T-cell (primary cell): ENCODE data around the gene PGAP6. TPM values are rescaled to one million over a fixed set of nuclear protein-coding genes. Genes with fewer than 3 reads are reported as not detected.
A peak's percentile ranks its signal among the peaks of the same experiment; 100 is the strongest.

Experiments
- ATAC-seq, 4 experiments: fragments of 200-7000 bp in 3 of 4; fragments of 150-1000 bp in 1 of 4; cut with Tn5 transposase; replicated peaks in 1 of 4; 1 replicate in 3 of 4; 2 replicates in 1 of 4; pipeline ENCODE4 v1.10.0; 2021; ENCODE audit warnings: moderate library complexity in 3 of 4, mild to moderate bottlenecking in 2 of 4, moderate number of reproducible peaks in 1 of 4
- CTCF ChIA-PET, 2 donors: fragments of 300-600 bp; sonication (Branson Sonifier 250); formaldehyde crosslinking; loops; one replicate each; lab custom pipeline; 2022; ENCODE audit warnings: antibody characterized with exemption in 2 of 2; lab: Charles Lee
- POLR2A ChIA-PET, 2 donors: fragments of 300-600 bp; sonication (Branson Sonifier 250); formaldehyde crosslinking; loops; one replicate each; lab custom pipeline; 2022; ENCODE audit warnings: antibody characterized with exemption in 2 of 2; lab: Charles Lee
- DNase-seq, 35 experiments: peaks; one replicate each; pipeline versions ENCODE4 v3.0.0 to v3.0.0-alpha.2; 2013 to 2023
- H3K27ac ChIP-seq: one replicate; pipeline ENCODE4 v1.5.1; 2013; ENCODE audit warnings: low read length
- H3K27me3 ChIP-seq, 2 experiments: replicated peaks in 1 of 2; 1 replicate in 1 of 2; 2 replicates in 1 of 2; pipeline versions ENCODE4 v1.6.1 to v1.7.0; 2013; ENCODE audit warnings: low read length in 1 of 2, mixed read lengths in 1 of 2; ENCODE audit not compliant: control insufficient read depth in 2 of 2, insufficient read depth in 2 of 2; ENCODE audit errors: extremely low read depth in 1 of 2
- H3K36me3 ChIP-seq, 2 donors: 1 replicate in 1 of 2; 2 replicates in 1 of 2; pipeline versions ENCODE4 v1.6.1 to v1.7.0; 2013; ENCODE audit warnings: low read length in 1 of 2; ENCODE audit not compliant: control insufficient read depth in 2 of 2, insufficient read depth in 1 of 2; ENCODE audit errors: extremely low read depth in 1 of 2
- H3K4me1 ChIP-seq, 2 experiments: 1 replicate in 1 of 2; 2 replicates in 1 of 2; pipeline versions ENCODE4 v1.6.1 to v1.7.0; 2013; ENCODE audit warnings: low read length in 2 of 2, mixed read lengths in 1 of 2; ENCODE audit not compliant: insufficient read depth in 2 of 2, control insufficient read depth in 1 of 2; ENCODE audit errors: extremely low read depth in 1 of 2
- H3K4me3 ChIP-seq, 2 donors: 1 replicate in 1 of 2; 2 replicates in 1 of 2; pipeline versions ENCODE4 v1.5.1 to v1.7.0; 2013; ENCODE audit warnings: mild to moderate bottlenecking in 2 of 2, low read length in 1 of 2, moderate library complexity in 1 of 2; ENCODE audit not compliant: control insufficient read depth in 1 of 2; ENCODE audit errors: extremely low read depth in 1 of 2
- H3K9me3 ChIP-seq: 2 replicates; pipeline ENCODE4 v1.7.0; 2013
- H3K27ac Mint-ChIP-seq, 2 donors: one replicate each; pipeline ENCODE4 v1.8.0; 2020 to 2021; ENCODE audit warnings: mild to moderate bottlenecking in 2 of 2, mixed read lengths in 2 of 2
- H3K27me3 Mint-ChIP-seq, 2 donors: one replicate each; pipeline ENCODE4 v1.8.0; 2021 to 2022; ENCODE audit warnings: mixed read lengths in 2 of 2
- H3K36me3 Mint-ChIP-seq: one replicate; pipeline ENCODE4 v1.8.0; 2021; ENCODE audit warnings: mixed read lengths
- H3K4me1 Mint-ChIP-seq, 3 donors: one replicate each; pipeline ENCODE4 v1.8.0; 2020 to 2022; ENCODE audit warnings: mixed read lengths in 3 of 3, mild to moderate bottlenecking in 1 of 3
- H3K4me3 Mint-ChIP-seq, 3 donors: one replicate each; pipeline ENCODE4 v1.8.0; 2020 to 2022; ENCODE audit warnings: mild to moderate bottlenecking in 3 of 3, mixed read lengths in 3 of 3, moderate library complexity in 3 of 3
- H3K9me3 Mint-ChIP-seq, 3 donors: one replicate each; pipeline ENCODE4 v1.8.0; 2020 to 2022; ENCODE audit warnings: mixed read lengths in 3 of 3
- WGBS: methylation state at CpG from one replicate; pipeline ENCODE4 v1.1.5; 2013; ENCODE audit warnings: missing lambda C conversion rate; ENCODE audit not compliant: insufficient coverage; 5-methylcytosine and 5-hydroxymethylcytosine counted together
- total RNA-seq, 35 experiments: library from RNA in 6 of 35; stranded (reverse) in 6 of 35; fragments of 120-200 nt in 1 of 35; gene quantifications; one replicate each; pipeline versions ENCODE4 v1.2.1 to v1.2.4 and lab custom pipeline; 2013 to 2026

The PGAP6 gene
- total RNA-seq, 5 donors from 2014 or later (not counting 1 experiment from before 2014, with no cell fraction given): 34.9 to 143 (median 122) TPM

DNA sequence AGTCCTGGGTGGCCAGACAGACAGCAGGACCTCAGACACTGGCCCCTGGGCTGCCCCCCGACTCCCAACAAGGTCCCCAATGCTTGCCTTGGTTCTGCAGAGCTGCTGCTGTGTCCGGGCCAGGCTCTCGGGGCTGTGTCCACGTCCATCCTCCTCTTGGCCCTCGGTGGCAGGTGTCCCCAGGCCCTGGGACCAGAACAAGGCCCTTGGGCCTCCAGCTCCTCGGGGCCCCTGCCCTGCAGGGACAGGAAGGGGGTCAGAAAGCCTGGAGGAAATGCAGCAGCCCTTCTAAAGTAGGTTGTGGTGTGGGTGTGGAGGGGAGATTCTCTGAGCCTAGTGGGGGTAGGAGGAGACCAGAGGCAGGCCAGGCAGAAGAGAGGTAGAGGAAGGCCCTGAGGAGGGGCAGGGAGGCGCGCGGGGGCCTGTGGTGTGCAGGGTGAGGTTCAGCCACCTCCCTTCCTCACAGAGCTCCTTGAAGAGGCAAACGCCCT lies 26.8 kb downstream of the PGAP6 start:
- Mint-ChIP-seq H3K27me3 (no peaks in the 10 kb centered on the region), H3K36me3 (peaks cover 5% of the 10 kb centered on the region), H3K4me1 (peaks cover 33 to 39% (median 36%) of the 10 kb centered on the region in 3 donors), H3K9me3 (no peaks in the 10 kb centered on the region), H3K27ac (peak overlapping the region; percentile 90 to 96), H3K4me3 (peak overlapping the region; percentile 54 to 84 (median 73))
- Histone ChIP-seq H3K27ac (peak overlapping the region; percentile 80), H3K36me3 (peaks cover 0 to 2% of the 10 kb centered on the region in 2 donors), H3K9me3 (no peaks in the 10 kb centered on the region), H3K4me1 (peaks cover 21 to 58% of the 10 kb centered on the region in 2 experiments), H3K4me3 (peak overlapping the region; percentile 29 to 54), H3K27me3 (no peaks in the 10 kb centered on the region)
- WGBS: 62% methylated on average over 5 of the region's 10 CpGs
- ChIA-PET POLR2A (interaction anchor here in 1 of 2 donors (0.6 kb wide), 1 partner anchor 113 kb away, joined by 7 read pairs; no protein-coding TSS in a partner anchor), CTCF (no interaction called here)
- DNase-seq (peak in 33 of 35 experiments; percentile 25 to 76 (median 51)), ATAC-seq (peak; percentile 18 to 53 (median 25))

DNA sequence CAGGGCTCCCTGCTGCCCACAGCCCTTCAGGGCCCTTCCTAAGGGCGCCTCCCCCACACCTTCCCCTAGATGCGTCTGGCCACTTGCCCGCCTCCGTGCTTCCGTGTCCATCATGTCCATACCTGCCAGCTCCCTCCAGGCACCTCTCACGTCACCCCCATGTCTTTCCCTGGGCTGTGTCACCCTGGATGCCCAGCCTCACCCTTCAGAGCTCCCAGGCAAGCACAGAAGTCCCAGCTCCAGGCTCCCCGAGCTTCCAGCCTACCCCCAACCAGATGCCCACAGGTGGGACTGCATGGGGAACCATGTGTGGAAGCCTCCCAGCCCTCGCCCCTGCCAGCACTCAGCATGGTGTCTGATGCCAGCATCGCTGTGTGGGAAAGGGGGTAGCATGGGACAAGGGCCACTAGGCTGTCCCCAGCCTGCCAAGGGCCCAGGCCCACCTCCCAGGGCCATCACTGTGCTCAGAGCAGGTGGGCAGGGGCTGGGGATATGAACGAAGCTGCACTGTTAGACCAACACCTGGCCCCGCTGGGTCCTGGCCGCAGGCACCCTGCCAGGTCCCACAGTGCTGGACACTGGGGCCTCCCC lies 27.4 kb downstream of the PGAP6 start:
- H3K27ac Mint-ChIP-seq: peak overlapping the region; percentile 90 to 96
- POLR2A ChIA-PET: interaction anchor here in 1 of 2 donors (0.6 kb wide), 1 partner anchor 112 kb away, joined by 7 read pairs; no protein-coding TSS in a partner anchor
- H3K4me3 Mint-ChIP-seq: peak overlapping the region; percentile 48 to 84 (median 73)
- Histone ChIP-seq H3K4me3 (peak overlapping the region; percentile 29 to 54), H3K27ac (peak overlapping the region; percentile 80), H3K36me3 (peaks cover 0 to 6% of the 10 kb centered on the region in 2 donors), H3K27me3 (no peaks in the 10 kb centered on the region), H3K4me1 (peaks cover 21 to 63% of the 10 kb centered on the region in 2 experiments), H3K9me3 (no peaks in the 10 kb centered on the region)
- WGBS: 92% methylated on average over 6 of the region's 12 CpGs
- H3K27me3 Mint-ChIP-seq: no peaks in the 10 kb centered on the region
- ATAC-seq (no peak), DNase-seq (peak in 2 of 35 experiments; percentile 22 to 28)
- H3K9me3 Mint-ChIP-seq: no peaks in the 10 kb centered on the region
- H3K36me3 Mint-ChIP-seq: peaks cover 6% of the 10 kb centered on the region
- H3K4me1 Mint-ChIP-seq: peaks cover 39 to 45% (median 43%) of the 10 kb centered on the region in 3 donors
- CTCF ChIA-PET: no interaction called here

- Mint-ChIP-seq H3K27me3 (no peaks in the 10 kb centered on the region), H3K4me1 (peaks cover 44 to 51% (median 47%) of the 10 kb centered on the region in 3 donors), H3K27ac (peak overlapping the region; percentile 84 to 96), H3K4me3 (peak overlapping the region; percentile 48 to 84 (median 73)), H3K9me3 (no peaks in the 10 kb centered on the region), H3K36me3 (peaks cover 8% of the 10 kb centered on the region)
- peak in 5 of 35 experiments; percentile 16 to 35 (median 20) for DNase-seq
- WGBS: 71% methylated on average over 24 of the region's 25 CpGs
- Histone ChIP-seq H3K9me3 (no peaks in the 10 kb centered on the region), H3K27ac (peak overlapping the region; percentile 80), H3K4me1 (peaks cover 21 to 67% of the 10 kb centered on the region in 2 experiments), H3K36me3 (peaks cover 0 to 8% of the 10 kb centered on the region in 2 donors), H3K4me3 (peak overlapping the region; percentile 4 to 54), H3K27me3 (no peaks in the 10 kb centered on the region)
- no peak for ATAC-seq
- ChIA-PET POLR2A (interaction anchor here in 1 of 2 donors (0.6 kb wide), 3 partner anchors 119 to 238 kb away, joined by 3 to 6 read pairs (median 4); partner anchors contain the start of gene FAM234A), CTCF (interaction anchor here (0.6 to 1.5 kb wide), 7 partner anchors 17 to 171 kb away, joined by 3 to 14 read pairs (median 4); partner anchors contain the start of genes FAM234A (in 1 of the 2) and MRPL28 (in 1 of the 2))
These were observed 28.1 kb downstream of the PGAP6 start for GRCh38 chr16:353404-354290.

DNA sequence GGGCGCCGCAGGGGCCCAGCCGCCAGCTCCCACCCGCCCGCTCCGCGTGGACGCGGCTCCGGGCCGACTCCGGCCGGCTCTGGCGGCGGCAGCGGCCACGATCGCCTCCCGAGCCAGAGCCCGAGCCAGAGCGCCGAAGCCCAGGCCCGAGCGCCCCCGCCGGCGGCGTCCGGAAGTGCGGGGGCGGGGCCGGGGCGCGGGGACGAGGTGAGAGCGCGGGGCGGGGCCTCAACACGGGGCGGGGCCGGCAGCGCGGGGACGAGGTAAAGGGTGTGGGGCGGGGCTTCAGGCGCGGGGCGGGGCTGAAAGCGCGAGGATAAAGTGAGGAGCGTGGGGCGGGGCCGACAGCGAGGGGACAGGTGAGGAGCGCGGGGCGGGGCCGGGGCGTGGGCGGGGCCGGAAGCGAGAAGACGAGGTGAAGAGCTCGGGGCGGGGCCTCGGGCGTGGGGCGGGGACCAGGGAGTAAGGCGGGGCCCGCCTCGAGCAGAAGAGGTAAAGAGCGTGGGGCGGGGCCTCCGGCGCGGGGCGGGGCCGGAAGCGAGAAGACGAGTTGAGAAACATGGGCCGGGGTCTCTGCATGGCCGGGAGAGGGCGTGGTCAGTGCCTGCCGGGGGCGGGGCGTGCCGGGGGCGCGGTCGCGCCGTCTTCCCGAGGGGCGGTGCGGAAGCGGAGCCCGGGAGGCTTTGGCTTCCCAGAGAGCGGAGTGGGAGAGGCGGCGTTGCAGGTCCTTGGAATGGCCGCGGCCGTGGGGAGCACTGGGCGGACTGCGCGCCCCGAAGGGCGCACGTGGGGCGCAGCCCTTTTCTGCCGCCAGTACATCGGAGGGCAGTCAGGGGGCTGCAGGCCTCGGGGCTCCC lies 29.0 kb downstream of the PGAP6 start, which contains the start of gene AXIN1:
Gene AXIN1 (minus strand): TSS at position 177 of the 857 bp plus-strand sequence. CDS start 5,698 bp downstream, outside the sequence.
- peak within 1 kb of the TSS; percentile 54 to 74 for H3K4me3 ChIP-seq
- POLR2A ChIA-PET: interaction anchor here in 1 of 2 donors (0.5 to 0.7 kb wide), 6 partner anchors 30 to 1140 kb away, joined by 3 to 6 read pairs (median 4); partner anchors contain the start of genes DECR2 and FAM234A
- H3K27me3 ChIP-seq: no peaks in the 10 kb centered on the region
- H3K27ac Mint-ChIP-seq: peak within 1 kb of the TSS; percentile 84 to 96
- H3K36me3 ChIP-seq: peaks cover 0 to 8% of the 10 kb centered on the region in 2 donors
- H3K36me3 Mint-ChIP-seq: peaks cover 8% of the 10 kb centered on the region
- peaks cover 52 to 60% (median 56%) of the 10 kb centered on the region in 3 donors for H3K4me1 Mint-ChIP-seq
- H3K27ac ChIP-seq: peak within 1 kb of the TSS; percentile 80
- H3K9me3 Mint-ChIP-seq: no peaks in the 10 kb centered on the region
- H3K27me3 Mint-ChIP-seq: no peaks in the 10 kb centered on the region
- WGBS: 2% methylated on average over 89 of the region's 113 CpGs
- no peaks in the 10 kb centered on the region for H3K9me3 ChIP-seq
- CTCF ChIA-PET: interaction anchor here (0.6 to 1.5 kb wide), 11 partner anchors 10 to 367 kb away, joined by 3 to 14 read pairs (median 4); partner anchors contain the start of genes FAM234A (in 1 of the 2) and MRPL28 (in 1 of the 2)
- DNase-seq: peak; percentile 96 to 100 (median 100)
- ATAC-seq: peak; percentile 79 to 85 (median 80)
- peak within 1 kb of the TSS; percentile 82 to 86 (median 84) for H3K4me3 Mint-ChIP-seq
- peaks cover 21 to 76% of the 10 kb centered on the region in 2 experiments for H3K4me1 ChIP-seq

DNA sequence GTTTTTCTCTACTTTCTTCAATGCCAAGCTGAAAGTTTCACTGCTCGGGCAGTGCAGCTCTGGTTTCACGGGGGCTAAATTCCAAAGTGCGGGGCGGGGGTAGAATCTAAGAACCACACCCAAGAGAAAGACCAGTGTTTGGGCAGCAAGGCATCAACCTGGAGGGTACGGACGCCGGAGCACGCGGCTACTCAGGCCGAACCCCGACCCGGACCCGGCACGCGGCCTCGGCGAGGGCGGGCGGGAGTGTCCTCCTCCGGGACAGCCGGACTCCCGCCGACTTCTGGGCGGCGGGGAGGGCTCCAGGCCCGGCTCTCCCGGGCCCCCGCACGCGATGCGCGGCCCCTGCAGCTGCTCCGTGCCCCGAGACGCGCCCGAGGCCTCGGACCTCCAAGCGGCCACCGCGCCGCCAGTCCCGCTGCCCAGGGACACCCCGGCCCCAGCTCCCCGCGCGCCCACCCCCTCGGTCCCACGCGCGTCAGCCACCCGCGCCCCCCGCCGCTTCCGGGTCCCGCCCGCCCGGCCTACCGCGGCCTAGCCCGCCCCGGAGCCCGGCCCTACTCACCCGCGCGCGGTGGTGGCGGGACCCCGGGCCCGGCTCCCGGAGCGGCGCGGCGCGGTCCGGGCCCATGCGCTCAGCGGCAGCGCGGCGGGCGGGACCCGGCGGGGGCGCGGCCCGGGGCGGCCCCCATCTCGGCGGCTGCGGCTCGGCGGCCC lies 29.8 kb downstream of the PGAP6 start:
- DNase-seq (peak in 9 of 35 experiments; percentile 19 to 49 (median 28)), ATAC-seq (peak; percentile 21 to 40 (median 32))
- CTCF ChIA-PET: interaction anchor here in 1 of 2 donors (0.5 to 1.0 kb wide), 4 partner anchors 11 to 368 kb away, joined by 4 to 8 read pairs (median 6); no protein-coding TSS in a partner anchor
- H3K27me3 Mint-ChIP-seq: no peaks in the 10 kb centered on the region
- H3K27ac ChIP-seq: peak overlapping the region; percentile 19
- H3K9me3 Mint-ChIP-seq: no peaks in the 10 kb centered on the region
- H3K36me3 Mint-ChIP-seq: peaks cover 11% of the 10 kb centered on the region
- peaks cover 21 to 81% of the 10 kb centered on the region in 2 experiments for H3K4me1 ChIP-seq
- POLR2A ChIA-PET: interaction anchor here in 1 of 2 donors (0.5 to 0.7 kb wide), 2 partner anchors 50 to 1141 kb away, joined by 3 to 6 read pairs; partner anchors contain the start of gene DECR2
- peak overlapping the region; percentile 82 to 86 for H3K27ac Mint-ChIP-seq
- H3K9me3 ChIP-seq: no peaks in the 10 kb centered on the region
- under 1% methylated on average over 94 of the region's 95 CpGs for WGBS
- H3K4me3 ChIP-seq: peak overlapping the region; percentile 38 to 74
- H3K4me3 Mint-ChIP-seq: peak overlapping the region; percentile 82 to 86 (median 82)
- peaks cover 0 to 14% of the 10 kb centered on the region in 2 donors for H3K36me3 ChIP-seq
- H3K27me3 ChIP-seq: no peaks in the 10 kb centered on the region
- H3K4me1 Mint-ChIP-seq: peaks cover 60 to 68% (median 64%) of the 10 kb centered on the region in 3 donors
